ENCODE results near the gene KCNK7. TPM values are rescaled to one million over a fixed set of nuclear protein-coding genes. Genes with fewer than 3 reads are reported as not detected.

The KCNK7 gene
- total and polyA plus RNA-seq, 2 donors (not counting 3 experiments of a cell fraction or from before 2014, with no cell fraction given), result 0.17 to 0.60 TPM

DNA sequence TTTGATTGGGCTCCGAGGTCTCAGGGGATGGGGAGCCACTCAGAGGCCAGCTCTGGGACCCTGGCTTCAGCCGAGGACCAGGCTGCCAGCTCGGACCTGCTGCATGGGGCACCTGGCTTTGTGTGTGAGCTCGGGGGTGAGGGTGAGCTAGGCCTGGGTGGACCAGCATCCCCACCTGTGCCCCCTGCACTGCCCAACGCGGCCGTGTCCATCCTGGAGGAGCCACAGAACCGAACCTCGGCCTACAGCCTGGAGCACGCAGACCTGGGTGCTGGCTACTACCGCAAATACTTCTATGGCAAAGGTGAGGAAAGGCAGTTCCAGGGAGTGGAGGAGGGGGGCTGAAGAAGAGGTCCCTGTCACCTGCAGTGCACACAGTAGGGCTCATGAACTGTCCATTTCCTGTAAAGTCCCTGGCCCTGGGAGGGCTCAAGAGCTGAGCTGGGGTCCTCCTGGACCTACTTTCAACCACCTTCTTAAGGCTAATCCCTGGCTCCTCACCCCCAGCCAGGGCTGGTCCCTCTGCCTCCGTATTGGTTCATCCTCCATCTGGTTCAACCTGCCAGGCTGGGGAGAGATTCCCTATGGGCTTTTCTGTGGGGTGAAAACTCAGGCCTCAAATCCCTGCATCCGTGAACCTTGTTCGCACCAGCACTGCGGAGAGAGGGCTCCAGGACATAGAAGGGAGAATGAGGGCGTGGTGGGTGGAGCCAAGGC, 45.9 kb upstream of the KCNK7 start:
- peaks cover 16% of the 10 kb centered on the region for H3K79me2 ChIP-seq (ENCODE audit: control insufficient read depth, insufficient read depth, low read length)
- no peak overlapping the region for H3K27ac ChIP-seq (ENCODE audit: insufficient read depth, low read depth, low read length)
- no peaks in the 10 kb centered on the region for H3K9me1 ChIP-seq (replicated peaks; ENCODE audit: control insufficient read depth, extremely low read depth, insufficient read depth, low read length)
- H3K9ac ChIP-seq (replicated peaks; ENCODE audit: extremely low read depth, insufficient read depth, low read length), result no peak overlapping the region
- H3K36me3 ChIP-seq (ENCODE audit: control insufficient read depth in 2 of 2, extremely low read depth in 1 of 2, insufficient read depth in 2 of 2, low read length in 2 of 2), result peaks cover 6 to 26% of the 10 kb centered on the region in 2 experiments
- H3K4me2 ChIP-seq (ENCODE audit: insufficient read depth, low read length), result no peak overlapping the region
- H3K27me3 ChIP-seq (ENCODE audit: control insufficient read depth in 2 of 2, insufficient read depth in 2 of 2, low read length in 2 of 2), result no peaks in the 10 kb centered on the region
- DNase-seq (ENCODE audit: low read depth, low spot score) (no peak), FAIRE-seq (no peak)
- POLR2A ChIA-PET, result no interaction called here
- no peak overlapping the region for H2AFZ ChIP-seq (ENCODE audit: low read depth, low read length)
- intact Hi-C loops (cut with micrococcal nuclease), result no loop called here
- no peak for TF ChIP-seq EZH2 (IDR thresholded peaks at IDR 0.05; ENCODE audit: borderline replicate concordance, low read depth, low read length, severe bottlenecking)
- TF ChIP-seq FOS (IDR thresholded peaks at IDR 0.05; ENCODE audit: borderline replicate concordance, insufficient read depth, low read length), result no peak
- TF ChIP-seq, protein P1, sequence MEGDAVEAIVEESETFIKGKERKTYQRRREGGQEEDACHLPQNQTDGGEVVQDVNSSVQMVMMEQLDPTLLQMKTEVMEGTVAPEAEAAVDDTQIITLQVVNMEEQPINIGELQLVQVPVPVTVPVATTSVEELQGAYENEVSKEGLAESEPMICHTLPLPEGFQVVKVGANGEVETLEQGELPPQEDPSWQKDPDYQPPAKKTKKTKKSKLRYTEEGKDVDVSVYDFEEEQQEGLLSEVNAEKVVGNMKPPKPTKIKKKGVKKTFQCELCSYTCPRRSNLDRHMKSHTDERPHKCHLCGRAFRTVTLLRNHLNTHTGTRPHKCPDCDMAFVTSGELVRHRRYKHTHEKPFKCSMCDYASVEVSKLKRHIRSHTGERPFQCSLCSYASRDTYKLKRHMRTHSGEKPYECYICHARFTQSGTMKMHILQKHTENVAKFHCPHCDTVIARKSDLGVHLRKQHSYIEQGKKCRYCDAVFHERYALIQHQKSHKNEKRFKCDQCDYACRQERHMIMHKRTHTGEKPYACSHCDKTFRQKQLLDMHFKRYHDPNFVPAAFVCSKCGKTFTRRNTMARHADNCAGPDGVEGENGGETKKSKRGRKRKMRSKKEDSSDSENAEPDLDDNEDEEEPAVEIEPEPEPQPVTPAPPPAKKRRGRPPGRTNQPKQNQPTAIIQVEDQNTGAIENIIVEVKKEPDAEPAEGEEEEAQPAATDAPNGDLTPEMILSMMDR (IDR thresholded peaks at IDR 0.05; ENCODE audit: extremely low read depth in 1 of 2, insufficient read depth in 1 of 2, low read depth in 1 of 2, low read length in 2 of 2), result no peak
- TF ChIP-seq, protein P2, sequence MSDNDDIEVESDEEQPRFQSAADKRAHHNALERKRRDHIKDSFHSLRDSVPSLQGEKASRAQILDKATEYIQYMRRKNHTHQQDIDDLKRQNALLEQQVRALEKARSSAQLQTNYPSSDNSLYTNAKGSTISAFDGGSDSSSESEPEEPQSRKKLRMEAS (IDR thresholded peaks at IDR 0.05; ENCODE audit: insufficient read depth, insufficient read length), result no peak
- no peak for TF ChIP-seq GATA2 (IDR thresholded peaks at IDR 0.05; ENCODE audit: insufficient read depth, insufficient read length, low read depth, low read length)
- TF ChIP-seq POLR2AphosphoS5 (IDR thresholded peaks at IDR 0.05; ENCODE audit: insufficient read depth, low read depth, low read length), result no peak
- no peak for TF ChIP-seq MYC (IDR thresholded peaks at IDR 0.05; ENCODE audit: low read depth, low read length)
- TF ChIP-seq POLR2A (IDR thresholded peaks at IDR 0.05; ENCODE audit: low read depth, low read length), result no peak
- TF ChIP-seq JUN (IDR thresholded peaks at IDR 0.05; ENCODE audit: borderline replicate concordance, insufficient read depth, insufficient read length, low read depth), result no peak
- dilution Hi-C loops (cut with MboI; ENCODE audit: extremely low pct_ligation_motif_present, low sequenced_read_pairs), result no loop called here
- H3K9me3 ChIP-seq (replicated peaks; ENCODE audit: control insufficient read depth, insufficient read depth, low read length), result no peaks in the 10 kb centered on the region
- no TSS peak for BruUV-seq (replicated peaks)
- CTCF ChIA-PET, result interaction anchor here (1.5 kb wide), 1 partner anchor 49 kb away, joined by 3 read pairs; no protein-coding TSS in a partner anchor
- H3K4me1 ChIP-seq (ENCODE audit: control insufficient read depth, extremely low read depth, insufficient read depth, low read length), result peaks cover 48% of the 10 kb centered on the region
- no peaks in the 10 kb centered on the region for H4K20me1 ChIP-seq (replicated peaks; ENCODE audit: control insufficient read depth, extremely low read depth, insufficient read depth, low read length)
- no peak overlapping the region for H3K4me3 ChIP-seq (replicated peaks in 1 of 3; ENCODE audit: insufficient read depth in 1 of 3, low read depth in 1 of 3, low read length in 3 of 3)

Measured in endothelial cell of umbilical vein (primary cell).